DND-41 (cell line): ENCODE results near the gene JARID2.
A peak's percentile ranks its signal among the peaks of the same experiment; 100 is the strongest.

Experiments used
- ATAC-seq: fragments of 200-7000 bp; cut with Tn5 transposase; 3 replicates; pipeline ENCODE4 v1.9.1; 2021; ENCODE audit warnings: low read depth; ENCODE audit not compliant: insufficient read depth
- DNase-seq: peaks from one replicate; pipeline ENCODE4 v3.0.0-alpha.2; 2020
- H2AFZ ChIP-seq: 2 replicates; pipeline ENCODE4 v1.6.0; 2012; ENCODE audit warnings: low read depth, low read length
- H3K27ac ChIP-seq: 2 replicates; pipeline ENCODE4 v1.5.1; 2012; ENCODE audit warnings: low read length, inconsistent platforms
- H3K27me3 ChIP-seq: fragments of 200-600 bp; sonication (generic); 2 replicates; pipeline ENCODE4 v1.6.0; 2012; ENCODE audit warnings: low read length, mild to moderate bottlenecking, inconsistent platforms; ENCODE audit not compliant: insufficient read depth, poor library complexity
- H3K36me3 ChIP-seq: 2 replicates; pipeline ENCODE4 v1.5.1; 2012; ENCODE audit warnings: low read length, inconsistent platforms; ENCODE audit not compliant: insufficient read depth
- H3K4me1 ChIP-seq: 2 replicates; pipeline ENCODE4 v1.5.1; 2012; ENCODE audit warnings: mild to moderate bottlenecking, low read length; ENCODE audit not compliant: insufficient read depth
- H3K4me2 ChIP-seq: 2 replicates; pipeline ENCODE4 v1.6.0; 2012; ENCODE audit warnings: mild to moderate bottlenecking, moderate library complexity, low read length, inconsistent platforms; ENCODE audit not compliant: insufficient read depth
- H3K4me3 ChIP-seq, 2 experiments: fragments of 200-600 bp in 1 of 2; shearing (Covaris generic) in 1 of 2; 2 replicates each; pipeline ENCODE4 v1.5.1; 2012 to 2016; ENCODE audit warnings: inconsistent platforms in 2 of 2, low read length in 2 of 2, mild to moderate bottlenecking in 2 of 2, low read depth in 1 of 2, moderate library complexity in 1 of 2
- H3K79me2 ChIP-seq: 2 replicates; pipeline ENCODE4 v1.6.0; 2012; ENCODE audit warnings: low read length, inconsistent platforms; ENCODE audit not compliant: insufficient read depth
- H3K9ac ChIP-seq: 2 replicates; pipeline ENCODE4 v1.6.0; 2012; ENCODE audit warnings: low read depth, mild to moderate bottlenecking, inconsistent platforms, low read length, moderate library complexity
- H3K9me3 ChIP-seq: 2 replicates; pipeline ENCODE4 v1.5.1; 2012; ENCODE audit warnings: low read length, moderate library complexity, mild to moderate bottlenecking, inconsistent platforms; ENCODE audit not compliant: insufficient read depth, severe bottlenecking
- H4K20me1 ChIP-seq: 2 replicates; pipeline ENCODE4 v1.6.0; 2012; ENCODE audit warnings: low read length; ENCODE audit not compliant: insufficient read depth
- CTCF ChIP-seq: IDR thresholded peaks from 2 replicates; pipeline ENCODE4 v1.5.1; 2012; ENCODE audit warnings: borderline replicate concordance, low read length, moderate library complexity, mild to moderate bottlenecking; ENCODE audit not compliant: poor library complexity, severe bottlenecking; ENCODE audit errors: extremely low read depth
- EZH2 ChIP-seq: IDR thresholded peaks from 3 replicates; pipeline ENCODE4 v1.6.1; 2012; ENCODE audit warnings: borderline replicate concordance, low read depth, mild to moderate bottlenecking, moderate library complexity, low read length, inconsistent platforms; ENCODE audit not compliant: severe bottlenecking

The JARID2 gene

GRCh38 chr6:15389084-15389764 is 143.4 kb downstream of the JARID2 start:
- peaks cover 46% of the 10 kb centered on the region for H4K20me1 ChIP-seq
- TF ChIP-seq EZH2 (no peak), CTCF (no peak)
- H3K4me2 ChIP-seq: no peak overlapping the region
- H3K27me3 ChIP-seq: no peaks in the 10 kb centered on the region
- no peak overlapping the region for H2AFZ ChIP-seq
- ATAC-seq: no peak
- H3K4me3 ChIP-seq: no peak overlapping the region
- no peak overlapping the region for H3K27ac ChIP-seq
- H3K9ac ChIP-seq: no peak overlapping the region
- no peak for DNase-seq
- no peaks in the 10 kb centered on the region for H3K4me1 ChIP-seq
- no peaks in the 10 kb centered on the region for H3K9me3 ChIP-seq
- H3K36me3 ChIP-seq: no peaks in the 10 kb centered on the region
- H3K79me2 ChIP-seq: peaks cover 88% of the 10 kb centered on the region

GRCh38 chr6:15389765-15390723 is 144.2 kb downstream of the JARID2 start:
- Histone ChIP-seq H4K20me1 (peaks cover 41% of the 10 kb centered on the region), H3K4me2 (no peak overlapping the region), H3K36me3 (no peaks in the 10 kb centered on the region), H3K9me3 (no peaks in the 10 kb centered on the region), H3K9ac (no peak overlapping the region), H3K27ac (no peak overlapping the region; the same call in 1 of the 2 replicates), H3K79me2 (peaks cover 86% of the 10 kb centered on the region), H2AFZ (no peak overlapping the region), H3K4me3 (no peak overlapping the region), H3K27me3 (no peaks in the 10 kb centered on the region), H3K4me1 (no peaks in the 10 kb centered on the region)
- TF ChIP-seq CTCF (peak; percentile 67), EZH2 (no peak)
- DNase-seq (peak; percentile 37), ATAC-seq (peak; percentile 74)

- no peaks in the 10 kb centered on the region for H3K36me3 ChIP-seq
- no peak overlapping the region for H2AFZ ChIP-seq
- no peak overlapping the region for H3K4me2 ChIP-seq
- H3K27ac ChIP-seq: no peak overlapping the region
- no peak overlapping the region for H3K9ac ChIP-seq
- no peak for DNase-seq
- peaks cover 29% of the 10 kb centered on the region; the same call in 1 of the 2 replicates for H4K20me1 ChIP-seq
- H3K79me2 ChIP-seq: peaks cover 78% of the 10 kb centered on the region
- no peaks in the 10 kb centered on the region for H3K27me3 ChIP-seq
- ATAC-seq: no peak
- H3K9me3 ChIP-seq: no peaks in the 10 kb centered on the region
- TF ChIP-seq CTCF: no peak
- TF ChIP-seq EZH2: no peak
- no peaks in the 10 kb centered on the region for H3K4me1 ChIP-seq
- no peak overlapping the region for H3K4me3 ChIP-seq
Measured at GRCh38 chr6:15391500-15391899, 145.6 kb downstream of the JARID2 start.
